IMR-90 (cell line): ENCODE measurements around the gene MIA2. TPM values are rescaled to one million over a fixed set of nuclear protein-coding genes. Genes with fewer than 3 reads are reported as not detected.

Source experiments
- ATAC-seq: fragments of 200-7000 bp; cut with Tn5 transposase; 2 replicates; pipeline ENCODE4 v1.9.1; 2020; ENCODE audit warnings: low read depth, mild to moderate bottlenecking, moderate library complexity
- BruUV-seq: library from RNA; stranded (reverse); fragments of 400-500 nt; replicated peaks from 2 replicates; lab custom pipeline; 2021; lab: Mats Ljungman, UMichigan
- CTCF ChIA-PET: fragments of 300-600 bp; formaldehyde crosslinking; extraction: SDS; loops from one replicate; lab custom pipeline; 2021; ENCODE audit warnings: antibody characterized with exemption; lab: Yijun Ruan, JAX
- POLR2A ChIA-PET: fragments of 300-600 bp; sonication (Branson Sonifier 250); formaldehyde crosslinking; loops from one replicate; lab custom pipeline; 2022; ENCODE audit warnings: antibody characterized with exemption; ENCODE audit not compliant: unreplicated experiment; lab: Charles Lee
- DNase-seq: peaks from one replicate; pipeline ENCODE4 v3.0.0; 2013
- H2AFZ ChIP-seq: replicated peaks from 2 replicates; pipeline ENCODE3; 2013; ENCODE audit warnings: low read length, mild to moderate bottlenecking; ENCODE audit not compliant: poor library complexity
- H2AK5ac ChIP-seq: 2 replicates; pipeline ENCODE4 v1.6.1; 2013; ENCODE audit warnings: low read depth, low read length, inconsistent platforms
- H2AK9ac ChIP-seq: replicated peaks from 2 replicates; pipeline ENCODE3; 2013; ENCODE audit warnings: mild to moderate bottlenecking, low read depth, low read length, moderate library complexity; ENCODE audit not compliant: poor library complexity
- H2BK120ac ChIP-seq: 2 replicates; pipeline ENCODE4 v1.6.1; 2013; ENCODE audit warnings: low read depth, low read length, inconsistent platforms
- H2BK15ac ChIP-seq: 3 replicates; pipeline ENCODE4 v1.6.1; 2013; ENCODE audit warnings: low read depth, low read length, inconsistent platforms
- H2BK20ac ChIP-seq: 2 replicates; pipeline ENCODE4 v1.6.1; 2013; ENCODE audit warnings: low read depth, mild to moderate bottlenecking, inconsistent platforms, low read length, moderate library complexity
- H2BK5ac ChIP-seq: 2 replicates; pipeline ENCODE4 v1.6.1; 2013; ENCODE audit warnings: mild to moderate bottlenecking, low read depth, low read length, inconsistent platforms; ENCODE audit not compliant: poor library complexity, severe bottlenecking
- H3K14ac ChIP-seq: replicated peaks from 2 replicates; pipeline ENCODE4 v1.6.1; 2013; ENCODE audit warnings: low read depth, low read length, inconsistent platforms
- H3K18ac ChIP-seq: 2 replicates; pipeline ENCODE4 v1.6.1; 2013; ENCODE audit warnings: low read depth, low read length, control low read depth
- H3K23ac ChIP-seq: 2 replicates; pipeline ENCODE4 v1.6.1; 2013; ENCODE audit warnings: low read depth, low read length, inconsistent platforms
- H3K27ac ChIP-seq: 2 replicates; pipeline ENCODE4 v1.5.1; 2013; ENCODE audit warnings: mild to moderate bottlenecking, control low read depth, low read length; ENCODE audit not compliant: insufficient read depth
- H3K27me3 ChIP-seq: 2 replicates; pipeline ENCODE4 v1.6.1; 2013; ENCODE audit warnings: low read length; ENCODE audit not compliant: control insufficient read depth, insufficient read depth
- H3K36me3 ChIP-seq: 2 replicates; pipeline ENCODE4 v1.6.1; 2013; ENCODE audit warnings: low read length, mixed read lengths; ENCODE audit not compliant: control insufficient read depth, insufficient read depth
- H3K4ac ChIP-seq: 2 replicates; pipeline ENCODE4 v1.6.1; 2013; ENCODE audit warnings: low read depth, low read length, inconsistent platforms
- H3K4me1 ChIP-seq: 2 replicates; pipeline ENCODE4 v1.6.1; 2013; ENCODE audit warnings: low read length, mixed read lengths; ENCODE audit not compliant: control insufficient read depth, insufficient read depth
- H3K4me2 ChIP-seq: 2 replicates; pipeline ENCODE4 v1.6.1; 2013; ENCODE audit warnings: low read depth, mild to moderate bottlenecking, control low read depth, low read length, moderate library complexity
- H3K4me3 ChIP-seq: 2 replicates; pipeline ENCODE4 v1.5.1; 2013; ENCODE audit warnings: low read depth, mild to moderate bottlenecking, control low read depth, low read length, moderate library complexity; ENCODE audit not compliant: insufficient read depth
- H3K56ac ChIP-seq: 2 replicates; pipeline ENCODE4 v1.6.1; 2013; ENCODE audit warnings: low read length, inconsistent platforms; ENCODE audit not compliant: insufficient read depth; ENCODE audit errors: extremely low read depth
- H3K79me1 ChIP-seq, 2 experiments: 2 replicates each; pipeline ENCODE4 v1.6.1; 2013; ENCODE audit warnings: low read length in 2 of 2, inconsistent platforms in 1 of 2, low read depth in 1 of 2
- H3K9ac ChIP-seq: 2 replicates; pipeline ENCODE4 v1.6.1; 2013; ENCODE audit warnings: low read depth, low read length, control low read depth
- H3K9me1 ChIP-seq: 2 replicates; pipeline ENCODE4 v1.6.1; 2013; ENCODE audit warnings: low read length, inconsistent platforms; ENCODE audit not compliant: insufficient read depth
- H3K9me3 ChIP-seq: 2 replicates; pipeline ENCODE4 v1.6.1; 2013; ENCODE audit warnings: low read length; ENCODE audit not compliant: control insufficient read depth, insufficient read depth
- H4K20me1 ChIP-seq: 2 replicates; pipeline ENCODE4 v1.6.1; 2013; ENCODE audit warnings: low read length, inconsistent platforms; ENCODE audit not compliant: insufficient read depth
- H4K5ac ChIP-seq: 2 replicates; pipeline ENCODE4 v1.6.1; 2013; ENCODE audit warnings: mild to moderate bottlenecking, low read depth, low read length, control low read depth
- H4K8ac ChIP-seq, 2 experiments: 2 replicates each; pipeline ENCODE4 v1.6.1; 2013; ENCODE audit warnings: low read depth in 2 of 2, low read length in 2 of 2, control low read depth in 1 of 2, inconsistent platforms in 1 of 2
- H4K91ac ChIP-seq: 2 replicates; pipeline ENCODE4 v1.6.1; 2013; ENCODE audit warnings: low read depth, low read length, inconsistent platforms; ENCODE audit not compliant: insufficient read depth
- BHLHE40 ChIP-seq: fragments of 150-350 bp; IDR thresholded peaks from 2 replicates; pipeline ENCODE4 v1.6.1; 2016; ENCODE audit warnings: mild to moderate bottlenecking, low read depth, low read length
- CHD1 ChIP-seq: IDR thresholded peaks from 2 replicates; pipeline ENCODE4 v1.6.1; 2012; ENCODE audit warnings: low read depth, low read length, improper control_type of control experiment
- MAFK ChIP-seq: IDR thresholded peaks from 2 replicates; pipeline ENCODE4 v1.6.1; 2012; ENCODE audit warnings: low read depth, low read length, improper control_type of control experiment
- MXI1 ChIP-seq: IDR thresholded peaks from 2 replicates; pipeline ENCODE4 v1.6.1; 2012; ENCODE audit warnings: low read depth, mild to moderate bottlenecking, low read length, moderate library complexity, borderline replicate concordance
- NFE2L2 ChIP-seq: fragments of 150-350 bp; IDR thresholded peaks from 2 replicates; pipeline ENCODE4 v1.6.1; 2016; ENCODE audit warnings: low read depth, mild to moderate bottlenecking, low read length
- WGBS, 2 experiments: methylation state at CpG; one replicate each; pipeline versions ENCODE4 v1.1.5 to v1.1.7; 2013; ENCODE audit warnings: missing lambda C conversion rate in 2 of 2; ENCODE audit not compliant: insufficient read length in 1 of 2; ENCODE audit errors: extremely low coverage in 2 of 2; 5-methylcytosine and 5-hydroxymethylcytosine counted together
- dilution Hi-C: fragments of 300-500 bp; cut with HindIII; formaldehyde crosslinking; loops from one replicate; pipeline ENCODE4 v1.14.3; 2018; ENCODE audit warnings: low sequenced_read_pairs; ENCODE audit not compliant: unreplicated experiment
- in situ Hi-C: fragments of 300-500 bp; cut with MboI; formaldehyde crosslinking; loops from 3 replicates; pipeline ENCODE4 v1.14.3; 2019; ENCODE audit warnings: low sequenced_read_pairs, inconsistent platforms, mixed read lengths
- intact Hi-C: fragments of 100-400 bp; cut with micrococcal nuclease; formaldehyde crosslinking; loops from 2 replicates; pipeline ENCODE4 v1.10.0; 2022
- polyA plus RNA-seq, 3 experiments: library from polyadenylated mRNA; depleted of rRNA; stranded (reverse); fragments of >200 nt; gene quantifications; 2 replicates each; pipeline ENCODE4 v1.2.3, GENCODE V29; 2012; ENCODE audit warnings: low replicate concordance in 1 of 3
- total RNA-seq: library from RNA; depleted of rRNA; stranded (reverse); fragments of >200 nt; gene quantifications from 2 replicates; pipeline ENCODE4 v1.2.3, GENCODE V29; 2012
- TF ChIP-seq, protein P1 (sequence below): fragments of 150-350 bp; IDR thresholded peaks from 2 replicates; pipeline ENCODE4 v1.6.1; 2016; ENCODE audit warnings: low read depth, mild to moderate bottlenecking, low read length, moderate library complexity, borderline replicate concordance
- TF ChIP-seq, protein P2 (sequence below): fragments of 150-350 bp; IDR thresholded peaks from 2 replicates; pipeline ENCODE4 v1.6.1; 2017; ENCODE audit warnings: mild to moderate bottlenecking, antibody characterized with exemption, low read length, low read depth

MIA2 gene
- total and polyA plus RNA-seq, 2 of the 4 experiments (the other 2 are of a cell fraction): 3.9 to 6.8 TPM

DNA sequence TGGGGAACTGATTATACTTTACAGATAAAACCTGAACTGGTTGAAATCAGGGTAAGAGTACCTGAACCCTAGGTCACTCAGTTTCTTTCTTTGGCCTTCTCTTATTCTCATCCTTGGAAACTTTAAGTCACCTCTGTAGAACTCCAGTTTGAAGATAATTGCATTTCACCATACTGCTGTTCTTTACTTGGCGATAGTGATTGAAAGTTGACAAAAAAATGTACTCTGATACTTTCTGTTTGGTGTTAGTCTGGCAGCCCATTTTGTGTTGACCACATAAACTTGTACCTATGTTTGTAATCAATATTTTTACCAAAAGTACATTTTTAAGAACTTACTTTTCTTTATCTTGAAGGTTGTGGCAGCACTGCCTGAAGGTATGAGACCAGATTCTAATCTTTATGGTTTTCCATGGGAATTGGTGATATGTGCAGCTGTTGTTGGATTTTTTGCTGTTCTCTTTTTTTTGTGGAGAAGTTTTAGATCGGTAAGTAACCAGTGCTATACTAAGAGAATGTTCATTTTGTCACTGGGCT lies 42.9 kb downstream of the MIA2 start:
- CTCF ChIA-PET: no interaction called here
- ATAC-seq (no peak), DNase-seq (no peak)
- no peak overlapping the region for H3K14ac ChIP-seq
- no peak overlapping the region for H3K9ac ChIP-seq
- no peak overlapping the region for H3K4me3 ChIP-seq
- H2BK120ac ChIP-seq: no peak overlapping the region
- no peaks in the 10 kb centered on the region for H3K4me1 ChIP-seq
- no peak overlapping the region for H4K8ac ChIP-seq
- H3K4ac ChIP-seq: no peak overlapping the region
- H3K9me1 ChIP-seq: 0 out of 2 replicates have a peak, but pooled peaks cover 3% of the 10 kb centered on the region
- H3K56ac ChIP-seq: no peak overlapping the region
- no peak overlapping the region for H4K91ac ChIP-seq
- no CpG with 5 or more reads among the region's 2 CpGs for WGBS, 2 experiments
- no peak overlapping the region for H3K4me2 ChIP-seq
- no peak overlapping the region for H2AK9ac ChIP-seq
- no peak overlapping the region for H2BK15ac ChIP-seq
- H3K79me1 ChIP-seq: peaks cover 18 to 38% of the 10 kb centered on the region in 2 experiments
- H3K18ac ChIP-seq: no peak overlapping the region
- no peak overlapping the region for H2BK5ac ChIP-seq
- H3K27ac ChIP-seq: no peak overlapping the region
- no peak overlapping the region for H3K23ac ChIP-seq
- H3K36me3 ChIP-seq: peaks cover 3% of the 10 kb centered on the region; the same call in 1 of the 2 replicates
- dilution Hi-C loops (no loop called here), in situ Hi-C loops (no loop called here), intact Hi-C loops (no loop called here)
- H2BK20ac ChIP-seq: no peak overlapping the region
- no peak overlapping the region for H2AK5ac ChIP-seq
- H4K20me1 ChIP-seq: peaks cover 3% of the 10 kb centered on the region; the same call in 1 of the 2 replicates
- H2AFZ ChIP-seq: no peak overlapping the region
- H4K5ac ChIP-seq: no peak overlapping the region
- TF ChIP-seq NFE2L2: no peak
- TF ChIP-seq, protein P1, sequence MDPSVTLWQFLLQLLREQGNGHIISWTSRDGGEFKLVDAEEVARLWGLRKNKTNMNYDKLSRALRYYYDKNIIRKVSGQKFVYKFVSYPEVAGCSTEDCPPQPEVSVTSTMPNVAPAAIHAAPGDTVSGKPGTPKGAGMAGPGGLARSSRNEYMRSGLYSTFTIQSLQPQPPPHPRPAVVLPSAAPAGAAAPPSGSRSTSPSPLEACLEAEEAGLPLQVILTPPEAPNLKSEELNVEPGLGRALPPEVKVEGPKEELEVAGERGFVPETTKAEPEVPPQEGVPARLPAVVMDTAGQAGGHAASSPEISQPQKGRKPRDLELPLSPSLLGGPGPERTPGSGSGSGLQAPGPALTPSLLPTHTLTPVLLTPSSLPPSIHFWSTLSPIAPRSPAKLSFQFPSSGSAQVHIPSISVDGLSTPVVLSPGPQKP: no peak
- TF ChIP-seq BHLHE40: no peak
- TF ChIP-seq MXI1: no peak
- TF ChIP-seq MAFK: no peak
- TF ChIP-seq CHD1: no peak
- TF ChIP-seq, protein P2, sequence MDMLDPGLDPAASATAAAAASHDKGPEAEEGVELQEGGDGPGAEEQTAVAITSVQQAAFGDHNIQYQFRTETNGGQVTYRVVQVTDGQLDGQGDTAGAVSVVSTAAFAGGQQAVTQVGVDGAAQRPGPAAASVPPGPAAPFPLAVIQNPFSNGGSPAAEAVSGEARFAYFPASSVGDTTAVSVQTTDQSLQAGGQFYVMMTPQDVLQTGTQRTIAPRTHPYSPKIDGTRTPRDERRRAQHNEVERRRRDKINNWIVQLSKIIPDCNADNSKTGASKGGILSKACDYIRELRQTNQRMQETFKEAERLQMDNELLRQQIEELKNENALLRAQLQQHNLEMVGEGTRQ: no peak
- H3K9me3 ChIP-seq: no peaks in the 10 kb centered on the region; the same call in 1 of the 2 replicates
- no TSS peak for BruUV-seq
- H3K27me3 ChIP-seq: no peaks in the 10 kb centered on the region
- POLR2A ChIA-PET: no interaction called here
